CD1c-positive myeloid dendritic cell (primary cell): ENCODE results near the gene ADAMTSL4.

ENCODE experiments used
- DNase-seq: peaks from one replicate; pipeline ENCODE4 v3.0.0-alpha.2; 2016; ENCODE audit errors: extremely low spot score

The ADAMTSL4 gene

DNA sequence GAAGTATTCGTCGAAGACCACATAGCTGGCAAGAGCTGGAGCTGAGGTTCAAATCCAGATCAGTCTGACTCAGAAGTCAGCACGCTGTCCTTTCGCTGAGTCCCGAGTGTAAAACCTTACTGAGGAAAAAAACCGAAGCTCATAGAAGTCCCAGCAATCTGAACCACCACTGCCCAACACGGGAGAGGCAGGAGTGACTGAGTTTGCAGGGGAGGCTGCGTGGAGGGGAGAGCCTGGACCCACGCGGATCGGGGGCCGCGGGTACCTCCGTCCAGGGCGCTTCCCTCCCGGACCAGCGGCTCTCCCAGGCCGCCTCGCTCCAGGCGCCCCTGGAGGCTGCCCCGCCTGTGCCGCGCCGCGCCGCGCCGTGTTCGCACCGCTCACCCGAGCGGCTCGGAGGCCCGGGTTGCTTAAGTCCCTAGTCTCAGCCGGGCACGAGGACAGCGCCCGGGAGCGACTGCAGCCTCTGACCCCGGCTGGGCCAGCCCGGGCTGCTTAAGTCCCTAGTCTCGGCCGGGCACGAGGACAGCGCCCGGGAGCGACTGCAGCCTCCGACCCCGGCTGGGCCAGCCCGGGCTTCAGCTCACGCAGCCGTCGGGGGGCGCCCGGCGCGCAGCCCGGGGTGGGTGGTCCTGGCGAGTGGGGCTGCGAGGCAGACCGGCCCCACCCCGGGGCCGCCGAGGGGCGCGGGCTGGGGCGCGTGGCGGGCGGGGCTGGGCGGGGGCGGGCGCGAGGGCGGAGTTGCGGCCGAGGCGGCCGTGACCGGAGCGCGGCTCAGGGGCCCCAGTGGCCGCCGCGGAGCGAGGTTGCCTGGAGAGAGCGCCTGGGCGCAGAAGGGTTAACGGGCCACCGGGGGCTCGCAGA is at the start of gene ADAMTSL4:
Gene ADAMTSL4 (plus strand): TSS at position 777 of the 864 bp plus-strand sequence. CDS start 2,881 bp downstream, outside the sequence.
- DNase-seq, result peak; percentile 78

- no peak for DNase-seq
Measured at GRCh38 chr1:150505431-150505830, 43.8 kb upstream of the ADAMTSL4 start.

DNA sequence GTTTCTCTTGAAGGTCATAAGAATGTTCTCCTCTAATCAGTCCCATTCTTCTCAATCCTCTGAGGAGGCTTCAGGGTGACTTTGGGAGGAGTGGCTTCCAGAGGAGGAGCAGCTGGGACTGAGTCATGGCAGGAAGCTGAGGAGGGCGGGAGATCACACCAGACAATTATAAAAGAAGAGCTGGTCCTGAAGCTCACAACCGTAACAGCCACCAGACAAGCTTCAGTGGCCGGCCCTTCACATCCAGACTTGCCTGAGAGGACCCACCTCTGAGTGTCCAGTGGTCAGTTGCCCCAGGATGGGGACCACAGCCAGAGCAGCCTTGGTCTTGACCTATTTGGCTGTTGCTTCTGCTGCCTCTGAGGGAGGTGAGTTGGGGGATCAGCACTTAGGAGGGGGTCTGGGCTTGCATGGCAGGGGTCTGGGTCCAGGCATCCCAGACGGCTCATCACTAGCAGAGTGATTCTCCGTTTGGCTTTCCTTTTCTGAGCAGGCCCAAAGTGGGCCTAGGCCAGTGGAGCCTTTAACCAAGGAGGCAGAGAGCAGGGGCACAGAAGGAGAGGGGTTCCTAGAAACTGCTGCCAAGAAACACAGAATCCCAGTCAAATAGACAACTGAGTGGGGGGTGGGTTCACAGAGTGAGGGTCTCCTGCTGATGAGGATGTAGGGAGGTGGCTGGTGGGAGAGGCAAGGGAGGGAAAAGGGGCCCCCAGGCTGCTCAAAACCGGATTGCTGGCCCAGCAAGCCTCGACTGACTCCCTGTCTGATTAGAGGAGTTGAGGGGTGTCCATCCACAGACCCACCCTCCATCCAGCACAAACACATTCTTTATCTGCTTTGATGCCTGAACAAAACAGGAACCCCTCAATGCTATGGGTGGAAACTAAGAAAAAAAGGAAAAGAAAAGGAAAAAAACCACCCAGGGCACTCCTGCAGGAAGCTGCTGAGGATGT is 41.0 kb upstream of the ADAMTSL4 start, which contains the start of gene ECM1:
Gene ECM1 (plus strand): TSS at position 198 of the 953 bp plus-strand sequence. CDS start 101 bp downstream, at position 299.
- DNase-seq, result peak; percentile 54

- no peak for DNase-seq
Measured at GRCh38 chr1:150508982-150509381, 40.2 kb upstream of the ADAMTSL4 start.

- DNase-seq, result no peak
Measured at GRCh38 chr1:150511551-150511950, 37.7 kb upstream of the ADAMTSL4 start.

DNA sequence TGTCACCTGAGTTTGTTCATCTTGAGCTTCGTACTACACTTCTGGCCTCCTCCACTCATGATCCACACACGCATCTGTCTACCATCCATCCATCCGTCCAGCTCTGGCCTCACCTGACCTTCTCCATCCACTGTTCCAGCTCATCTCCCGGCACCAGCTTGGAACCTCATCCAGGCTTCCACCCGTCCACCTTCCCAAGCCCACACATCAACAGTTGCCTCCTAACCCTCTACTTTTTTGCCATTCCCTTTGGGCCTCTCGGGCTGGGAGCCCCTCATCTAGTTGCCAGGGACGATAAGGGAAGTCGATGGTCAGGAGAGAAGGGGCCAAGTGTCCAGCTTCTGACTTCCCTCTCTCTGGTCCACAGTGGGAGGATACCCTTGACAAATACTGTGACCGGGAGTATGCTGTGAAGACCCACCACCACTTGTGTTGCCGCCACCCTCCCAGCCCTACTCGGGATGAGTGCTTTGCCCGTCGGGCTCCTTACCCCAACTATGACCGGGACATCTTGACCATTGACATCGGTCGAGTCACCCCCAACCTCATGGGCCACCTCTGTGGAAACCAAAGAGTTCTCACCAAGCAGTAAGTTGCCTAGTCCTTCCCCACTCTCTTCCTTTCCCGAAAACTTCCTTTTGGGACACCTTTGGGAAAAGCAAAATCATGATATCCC is 37.1 kb upstream of the ADAMTSL4 start:
- no peak for DNase-seq

- no peak for DNase-seq
Measured at GRCh38 chr1:150512846-150513245, 36.4 kb upstream of the ADAMTSL4 start.

GRCh38 chr1:150513351-150513791 is 35.8 kb upstream of the ADAMTSL4 start:
- DNase-seq, result no peak

- no peak for DNase-seq
Measured at GRCh38 chr1:150514260-150514659, 34.9 kb upstream of the ADAMTSL4 start.

GRCh38 chr1:150514913-150515327 is 34.3 kb upstream of the ADAMTSL4 start:
- DNase-seq, result no peak

DNA sequence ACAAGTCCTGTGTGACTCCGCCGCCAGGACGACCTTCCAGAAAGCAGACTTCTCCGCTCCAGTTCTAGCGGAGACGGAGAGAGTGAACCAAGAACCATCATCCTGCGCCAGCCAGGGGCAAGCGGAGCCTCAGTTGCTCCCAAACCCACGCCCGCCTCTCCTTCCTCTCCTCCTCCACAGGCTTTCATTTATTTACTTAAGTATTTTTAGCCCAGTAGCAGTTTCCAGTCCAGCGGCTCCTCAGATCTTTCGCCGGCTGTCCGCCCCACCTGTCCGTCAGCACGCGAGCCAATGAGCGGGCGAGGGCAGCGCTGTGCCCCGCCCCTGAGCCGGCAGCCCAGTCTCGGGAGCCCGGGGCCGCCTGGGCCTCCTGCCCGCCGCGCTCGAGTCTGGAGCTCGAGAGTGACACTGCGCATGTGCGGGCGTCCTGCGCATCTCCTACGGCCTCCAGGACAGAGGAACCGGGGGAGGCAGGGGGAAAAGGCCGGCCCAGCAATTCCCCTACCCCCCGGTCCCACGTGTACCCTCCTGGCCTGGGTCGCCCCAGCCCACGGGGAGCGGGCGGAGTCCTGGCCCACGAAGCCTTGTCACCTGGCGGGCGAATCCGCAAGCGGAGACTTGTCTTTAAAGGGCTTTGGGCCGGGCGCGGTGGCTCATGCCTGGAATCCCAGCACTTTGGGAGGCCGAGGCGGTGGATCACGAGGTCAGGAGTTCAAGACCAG is 33.7 kb upstream of the ADAMTSL4 start, which contains the start of gene FALEC:
Gene FALEC (plus strand): TSS at position 425 of the 722 bp plus-strand sequence.
- DNase-seq, result peak; percentile 98

GRCh38 chr1:150516050-150516591 is 33.1 kb upstream of the ADAMTSL4 start:
- DNase-seq, result no peak

GRCh38 chr1:150516616-150517015 is 32.6 kb upstream of the ADAMTSL4 start:
- DNase-seq, result no peak

GRCh38 chr1:150521196-150521968 is 27.8 kb upstream of the ADAMTSL4 start:
- DNase-seq, result no peak

GRCh38 chr1:150525348-150525747 is 23.9 kb upstream of the ADAMTSL4 start:
- DNase-seq, result no peak

GRCh38 chr1:150528196-150528595 is 21.0 kb upstream of the ADAMTSL4 start:
- no peak for DNase-seq

- no peak for DNase-seq
Measured at GRCh38 chr1:150529017-150529416, 20.2 kb upstream of the ADAMTSL4 start.

- DNase-seq, result no peak
Measured at GRCh38 chr1:150530491-150531159, 18.6 kb upstream of the ADAMTSL4 start.

DNA sequence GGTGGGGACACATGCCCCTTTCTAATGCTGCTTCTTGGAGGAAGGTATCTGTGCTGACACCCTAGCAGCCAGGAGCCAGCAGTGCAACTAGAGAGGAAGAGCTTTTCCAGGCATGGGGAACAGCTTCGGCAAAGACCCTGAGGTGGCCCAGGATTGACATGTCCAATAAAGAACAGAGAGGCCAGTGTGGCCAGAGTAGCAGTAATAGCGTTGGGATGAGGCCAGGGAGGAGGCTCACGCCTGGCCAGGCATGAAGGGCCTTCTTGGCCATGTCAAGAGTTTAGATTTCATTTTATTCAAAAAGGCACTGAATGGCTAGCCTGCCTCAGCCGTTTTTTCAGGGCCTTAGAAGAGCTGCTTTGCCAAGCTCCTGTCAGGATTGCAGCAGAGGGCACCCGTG is 16.3 kb upstream of the ADAMTSL4 start:
- DNase-seq, result no peak
